CD4-positive, CD25-positive, alpha-beta regulatory T cell (primary cell): ENCODE results near the gene DBNL. TPM values are rescaled to one million over a fixed set of nuclear protein-coding genes. Genes with fewer than 3 reads are reported as not detected.

ENCODE experiments used
- ATAC-seq, 2 donors: fragments of 150-1000 bp; cut with Tn5 transposase; one replicate each; pipeline ENCODE4 v1.10.0; 2021; ENCODE audit warnings: low read depth in 2 of 2, moderate number of reproducible peaks in 2 of 2, moderate library complexity in 1 of 2
- DNase-seq, 3 donors: peaks; one replicate each; pipeline versions ENCODE4 v3.0.0 to v3.0.0-alpha.2; 2012 to 2022; ENCODE audit warnings: mixed read lengths in 1 of 3
- H3K27ac ChIP-seq: one replicate; pipeline ENCODE4 v1.7.0; 2013; ENCODE audit warnings: mild to moderate bottlenecking, low read length; ENCODE audit not compliant: insufficient read depth, poor library complexity, severe bottlenecking
- H3K27me3 ChIP-seq: one replicate; pipeline ENCODE4 v1.7.0; 2013; ENCODE audit warnings: low read length; ENCODE audit not compliant: control insufficient read depth, insufficient read depth
- H3K36me3 ChIP-seq: one replicate; pipeline ENCODE4 v1.7.0; 2013; ENCODE audit warnings: mild to moderate bottlenecking, low read length, moderate library complexity; ENCODE audit not compliant: control insufficient read depth, insufficient read depth
- H3K4me1 ChIP-seq: 2 replicates; pipeline ENCODE4 v1.7.0; 2013; ENCODE audit warnings: mild to moderate bottlenecking, low read length; ENCODE audit not compliant: insufficient read depth, control insufficient read depth, poor library complexity, severe bottlenecking
- H3K4me3 ChIP-seq: one replicate; pipeline ENCODE4 v1.7.0; 2013; ENCODE audit warnings: low read depth, mild to moderate bottlenecking, low read length, moderate library complexity
- H3K9me3 ChIP-seq, 2 experiments: 1 replicate in 1 of 2; 2 replicates in 1 of 2; pipeline ENCODE4 v1.7.0; 2013; ENCODE audit warnings: low read length in 2 of 2, mild to moderate bottlenecking in 1 of 2, moderate library complexity in 1 of 2; ENCODE audit not compliant: control insufficient read depth in 2 of 2
- H3K27ac Mint-ChIP-seq, 3 donors: one replicate each; pipeline ENCODE4 v1.8.0; 2020 to 2022; ENCODE audit warnings: mild to moderate bottlenecking in 3 of 3, mixed read lengths in 3 of 3, moderate library complexity in 2 of 3
- H3K27me3 Mint-ChIP-seq: one replicate; pipeline ENCODE4 v1.8.0; 2022; ENCODE audit warnings: mild to moderate bottlenecking, mixed read lengths
- H3K36me3 Mint-ChIP-seq: one replicate; pipeline ENCODE4 v1.8.0; 2020; ENCODE audit warnings: mixed read lengths
- H3K4me1 Mint-ChIP-seq, 4 donors: one replicate each; pipeline ENCODE4 v1.8.0; 2020 to 2022; ENCODE audit warnings: mixed read lengths in 4 of 4, mild to moderate bottlenecking in 1 of 4
- H3K4me3 Mint-ChIP-seq, 4 donors: one replicate each; pipeline ENCODE4 v1.8.0; 2020 to 2022; ENCODE audit warnings: mild to moderate bottlenecking in 4 of 4, mixed read lengths in 4 of 4, moderate library complexity in 3 of 4
- H3K9me3 Mint-ChIP-seq, 7 donors: one replicate each; pipeline ENCODE4 v1.8.0; 2020 to 2022; ENCODE audit warnings: mixed read lengths in 7 of 7, mild to moderate bottlenecking in 3 of 7, moderate library complexity in 2 of 7
- polyA plus RNA-seq, 4 donors: library from polyadenylated mRNA; unstranded; fragments of 300-500 nt; fragmentation: Illumina TruSeq; gene quantifications; one replicate each; pipeline ENCODE4 v1.2.3, GENCODE V29; 2021
- total RNA-seq: library from RNA; stranded (reverse); gene quantifications from one replicate; pipeline ENCODE4 v1.2.3, GENCODE V29; 2022

DBNL gene
- total and polyA plus RNA-seq, 5 donors from 2014 or later, result 104 to 206 (median 167) TPM

DNA sequence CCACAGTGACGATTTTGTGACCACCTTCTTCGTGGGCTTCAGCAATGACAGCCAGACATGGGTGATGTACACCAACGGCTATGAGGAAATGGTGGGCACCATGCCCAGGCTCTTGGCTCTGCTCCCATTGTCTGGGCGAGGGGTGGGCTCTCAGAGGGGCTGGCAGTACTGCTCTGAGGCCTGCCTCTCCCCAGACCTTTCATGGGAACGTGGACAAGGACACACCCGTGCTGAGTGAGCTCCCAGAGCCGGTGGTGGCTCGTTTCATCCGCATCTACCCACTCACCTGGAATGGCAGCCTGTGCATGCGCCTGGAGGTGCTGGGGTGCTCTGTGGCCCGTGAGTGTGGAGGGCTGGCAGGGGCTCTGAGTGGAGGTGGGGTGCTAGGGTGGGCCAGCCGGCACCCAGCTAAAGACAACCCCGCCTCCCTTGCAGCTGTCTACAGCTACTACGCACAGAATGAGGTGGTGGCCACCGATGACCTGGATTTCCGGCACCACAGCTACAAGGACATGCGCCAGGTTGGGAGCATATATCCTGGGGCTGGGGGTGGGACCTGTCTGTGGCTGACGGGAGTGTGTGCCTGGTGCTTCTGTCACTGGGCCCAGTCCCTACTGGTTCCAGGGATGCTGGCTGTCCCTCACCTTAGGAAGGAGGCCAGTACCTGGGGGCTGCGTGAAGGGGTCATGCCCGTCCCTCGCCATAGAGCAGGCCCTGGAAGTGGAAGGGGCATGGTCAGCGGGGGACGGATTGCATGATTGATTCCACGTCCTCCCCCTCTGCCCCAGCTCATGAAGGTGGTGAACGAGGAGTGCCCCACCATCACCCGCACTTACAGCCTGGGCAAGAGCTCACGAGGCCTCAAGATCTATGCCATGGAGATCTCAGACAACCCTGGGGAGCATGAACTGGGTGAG, 66.5 kb downstream of the DBNL start:
- Histone ChIP-seq H3K27ac (no peak overlapping the region), H3K4me3 (no peak overlapping the region), H3K9me3 (no peaks in the 10 kb centered on the region), H3K36me3 (no peaks in the 10 kb centered on the region), H3K27me3 (no peaks in the 10 kb centered on the region), H3K4me1 (no peaks in the 10 kb centered on the region)
- no peak overlapping the region for H3K27ac Mint-ChIP-seq
- H3K36me3 Mint-ChIP-seq, result no peaks in the 10 kb centered on the region
- H3K27me3 Mint-ChIP-seq, result peaks cover 4% of the 10 kb centered on the region
- ATAC-seq (no peak), DNase-seq (no peak)
- H3K4me1 Mint-ChIP-seq, result peaks cover 0 to 3% (median under 1%) of the 10 kb centered on the region in 4 donors
- H3K4me3 Mint-ChIP-seq, result no peak overlapping the region
- no peaks in the 10 kb centered on the region for H3K9me3 Mint-ChIP-seq

Other genes with a start within 250 kb of the DBNL start
- 45.8 TPM for gene MRPS24, start 175.2 kb upstream of the DBNL start, total RNA-seq
- gene MRPS24, start 175.2 kb upstream of the DBNL start, polyA plus RNA-seq, result 100 to 1,000 TPM; 148 to 179 (median 159) TPM
- 19.2 TPM for gene URGCP, start 138.1 kb upstream of the DBNL start, total RNA-seq
- 10 to 100 TPM; 14.6 to 31.0 (median 24.0) TPM for gene URGCP, start 138.1 kb upstream of the DBNL start, polyA plus RNA-seq
- 11.4 TPM for gene UBE2D4, start 118.3 kb upstream of the DBNL start, total RNA-seq
- gene UBE2D4, start 118.3 kb upstream of the DBNL start, polyA plus RNA-seq, result 10 to 100 TPM; 10.6 to 15.5 (median 13.4) TPM
- gene SPDYE1, start 46.8 kb upstream of the DBNL start, total RNA-seq, result not detected
- gene SPDYE1, start 46.8 kb upstream of the DBNL start, polyA plus RNA-seq, result under 1 TPM; 0.08 to 0.17 (median 0.11) TPM
- gene PGAM2, start 20.9 kb downstream of the DBNL start, total RNA-seq, result 1.1 TPM
- gene PGAM2, start 20.9 kb downstream of the DBNL start, polyA plus RNA-seq, result not detected
- 38.0 TPM for gene POLM, start 37.8 kb downstream of the DBNL start, total RNA-seq
- gene POLM, start 37.8 kb downstream of the DBNL start, polyA plus RNA-seq, result 10 to 100 TPM; 14.8 to 22.3 (median 20.2) TPM
- 4.1 TPM for gene AEBP1, start 59.6 kb downstream of the DBNL start, total RNA-seq
- 1 to 10 TPM in 1 of 4 donors, under 1 TPM in 3; 0.51 to 1.7 (median 0.89) TPM for gene AEBP1, start 59.6 kb downstream of the DBNL start, polyA plus RNA-seq
- gene POLD2, start 78.8 kb downstream of the DBNL start, total RNA-seq, result 37.1 TPM
- 10 to 100 TPM; 53.3 to 59.0 (median 55.0) TPM for gene POLD2, start 78.8 kb downstream of the DBNL start, polyA plus RNA-seq
- gene MYL7, start 96.6 kb downstream of the DBNL start, total RNA-seq, result not detected
- gene MYL7, start 96.6 kb downstream of the DBNL start, polyA plus RNA-seq, result not detected
- gene GCK, start 144.7 kb downstream of the DBNL start, total RNA-seq, result not detected
- 1 to 10 TPM in 1 of 4 donors, under 1 TPM in 3; 0.47 to 1.2 (median 0.57) TPM for gene GCK, start 144.7 kb downstream of the DBNL start, polyA plus RNA-seq
- gene YKT6, start 156.3 kb downstream of the DBNL start, total RNA-seq, result 79.2 TPM
- 10 to 100 TPM; 24.7 to 44.0 (median 37.7) TPM for gene YKT6, start 156.3 kb downstream of the DBNL start, polyA plus RNA-seq